ENCODE data around the gene PCNX1.

PCNX1 gene

GRCh38 chr14:71150737-71151136, 243.5 kb downstream of the PCNX1 start:
- DNase-seq (ENCODE audit: low spot score) = no peak
- TF ChIP-seq CTCF (IDR thresholded peaks at IDR 0.05; ENCODE audit: extremely low read depth, missing control alignments) = no peak

GRCh38 chr14:71155743-71156142, 248.5 kb downstream of the PCNX1 start:
- no peak for DNase-seq (ENCODE audit: low spot score)

GRCh38 chr14:71163050-71163841, 256.0 kb downstream of the PCNX1 start:
- no peak for DNase-seq (ENCODE audit: low spot score)
- no peak for TF ChIP-seq CTCF (IDR thresholded peaks at IDR 0.05; ENCODE audit: extremely low read depth, missing control alignments)

More at GRCh38 chr14:71155743-71156142, 248.5 kb downstream of the PCNX1 start:
- TF ChIP-seq CTCF (IDR thresholded peaks at IDR 0.05; ENCODE audit: extremely low read depth, missing control alignments) = no peak

- DNase-seq (ENCODE audit: low spot score) = no peak
- no peak for TF ChIP-seq CTCF (IDR thresholded peaks at IDR 0.05; ENCODE audit: extremely low read depth, missing control alignments)
These were observed 256.8 kb downstream of the PCNX1 start for GRCh38 chr14:71163842-71164629.
